IMR-90 (cell line): ENCODE data around the gene C16orf86. TPM values are rescaled to one million over a fixed set of nuclear protein-coding genes. Genes with fewer than 3 reads are reported as not detected.

Experiments
- ATAC-seq: fragments of 200-7000 bp; cut with Tn5 transposase; 2 replicates; pipeline ENCODE4 v1.9.1; 2020; ENCODE audit warnings: low read depth, mild to moderate bottlenecking, moderate library complexity
- BruUV-seq: library from RNA; stranded (reverse); fragments of 400-500 nt; replicated peaks from 2 replicates; lab custom pipeline; 2021; lab: Mats Ljungman, UMichigan
- CTCF ChIA-PET: fragments of 300-600 bp; formaldehyde crosslinking; extraction: SDS; loops from one replicate; lab custom pipeline; 2021; ENCODE audit warnings: antibody characterized with exemption; lab: Yijun Ruan, JAX
- POLR2A ChIA-PET: fragments of 300-600 bp; sonication (Branson Sonifier 250); formaldehyde crosslinking; loops from one replicate; lab custom pipeline; 2022; ENCODE audit warnings: antibody characterized with exemption; ENCODE audit not compliant: unreplicated experiment; lab: Charles Lee
- DNase-seq: peaks from one replicate; pipeline ENCODE4 v3.0.0; 2013
- H2AFZ ChIP-seq: replicated peaks from 2 replicates; pipeline ENCODE3; 2013; ENCODE audit warnings: low read length, mild to moderate bottlenecking; ENCODE audit not compliant: poor library complexity
- H2AK5ac ChIP-seq: 2 replicates; pipeline ENCODE4 v1.6.1; 2013; ENCODE audit warnings: low read depth, low read length, inconsistent platforms
- H2AK9ac ChIP-seq: replicated peaks from 2 replicates; pipeline ENCODE3; 2013; ENCODE audit warnings: mild to moderate bottlenecking, low read depth, low read length, moderate library complexity; ENCODE audit not compliant: poor library complexity
- H2BK120ac ChIP-seq: 2 replicates; pipeline ENCODE4 v1.6.1; 2013; ENCODE audit warnings: low read depth, low read length, inconsistent platforms
- H2BK15ac ChIP-seq: 3 replicates; pipeline ENCODE4 v1.6.1; 2013; ENCODE audit warnings: low read depth, low read length, inconsistent platforms
- H2BK20ac ChIP-seq: 2 replicates; pipeline ENCODE4 v1.6.1; 2013; ENCODE audit warnings: low read depth, mild to moderate bottlenecking, inconsistent platforms, low read length, moderate library complexity
- H2BK5ac ChIP-seq: 2 replicates; pipeline ENCODE4 v1.6.1; 2013; ENCODE audit warnings: mild to moderate bottlenecking, low read depth, low read length, inconsistent platforms; ENCODE audit not compliant: poor library complexity, severe bottlenecking
- H3K14ac ChIP-seq: replicated peaks from 2 replicates; pipeline ENCODE4 v1.6.1; 2013; ENCODE audit warnings: low read depth, low read length, inconsistent platforms
- H3K18ac ChIP-seq: 2 replicates; pipeline ENCODE4 v1.6.1; 2013; ENCODE audit warnings: low read depth, low read length, control low read depth
- H3K23ac ChIP-seq: 2 replicates; pipeline ENCODE4 v1.6.1; 2013; ENCODE audit warnings: low read depth, low read length, inconsistent platforms
- H3K27ac ChIP-seq: 2 replicates; pipeline ENCODE4 v1.5.1; 2013; ENCODE audit warnings: mild to moderate bottlenecking, control low read depth, low read length; ENCODE audit not compliant: insufficient read depth
- H3K27me3 ChIP-seq: 2 replicates; pipeline ENCODE4 v1.6.1; 2013; ENCODE audit warnings: low read length; ENCODE audit not compliant: control insufficient read depth, insufficient read depth
- H3K36me3 ChIP-seq: 2 replicates; pipeline ENCODE4 v1.6.1; 2013; ENCODE audit warnings: low read length, mixed read lengths; ENCODE audit not compliant: control insufficient read depth, insufficient read depth
- H3K4ac ChIP-seq: 2 replicates; pipeline ENCODE4 v1.6.1; 2013; ENCODE audit warnings: low read depth, low read length, inconsistent platforms
- H3K4me1 ChIP-seq: 2 replicates; pipeline ENCODE4 v1.6.1; 2013; ENCODE audit warnings: low read length, mixed read lengths; ENCODE audit not compliant: control insufficient read depth, insufficient read depth
- H3K4me2 ChIP-seq: 2 replicates; pipeline ENCODE4 v1.6.1; 2013; ENCODE audit warnings: low read depth, mild to moderate bottlenecking, control low read depth, low read length, moderate library complexity
- H3K4me3 ChIP-seq: 2 replicates; pipeline ENCODE4 v1.5.1; 2013; ENCODE audit warnings: low read depth, mild to moderate bottlenecking, control low read depth, low read length, moderate library complexity; ENCODE audit not compliant: insufficient read depth
- H3K56ac ChIP-seq: 2 replicates; pipeline ENCODE4 v1.6.1; 2013; ENCODE audit warnings: low read length, inconsistent platforms; ENCODE audit not compliant: insufficient read depth; ENCODE audit errors: extremely low read depth
- H3K79me1 ChIP-seq, 2 experiments: 2 replicates each; pipeline ENCODE4 v1.6.1; 2013; ENCODE audit warnings: low read length in 2 of 2, inconsistent platforms in 1 of 2, low read depth in 1 of 2
- H3K9ac ChIP-seq: 2 replicates; pipeline ENCODE4 v1.6.1; 2013; ENCODE audit warnings: low read depth, low read length, control low read depth
- H3K9me1 ChIP-seq: 2 replicates; pipeline ENCODE4 v1.6.1; 2013; ENCODE audit warnings: low read length, inconsistent platforms; ENCODE audit not compliant: insufficient read depth
- H3K9me3 ChIP-seq: 2 replicates; pipeline ENCODE4 v1.6.1; 2013; ENCODE audit warnings: low read length; ENCODE audit not compliant: control insufficient read depth, insufficient read depth
- H4K20me1 ChIP-seq: 2 replicates; pipeline ENCODE4 v1.6.1; 2013; ENCODE audit warnings: low read length, inconsistent platforms; ENCODE audit not compliant: insufficient read depth
- H4K5ac ChIP-seq: 2 replicates; pipeline ENCODE4 v1.6.1; 2013; ENCODE audit warnings: mild to moderate bottlenecking, low read depth, low read length, control low read depth
- H4K8ac ChIP-seq, 2 experiments: 2 replicates each; pipeline ENCODE4 v1.6.1; 2013; ENCODE audit warnings: low read depth in 2 of 2, low read length in 2 of 2, control low read depth in 1 of 2, inconsistent platforms in 1 of 2
- H4K91ac ChIP-seq: 2 replicates; pipeline ENCODE4 v1.6.1; 2013; ENCODE audit warnings: low read depth, low read length, inconsistent platforms; ENCODE audit not compliant: insufficient read depth
- CHD1 ChIP-seq: IDR thresholded peaks from 2 replicates; pipeline ENCODE4 v1.6.1; 2012; ENCODE audit warnings: low read depth, low read length, improper control_type of control experiment
- CTCF ChIP-seq: conservative IDR thresholded peaks from 2 replicates; pipeline ENCODE4 v1.5.1; 2012; ENCODE audit warnings: mild to moderate bottlenecking, low read depth, low read length, improper control_type of control experiment
- ELK1 ChIP-seq: fragments of 150-350 bp; IDR thresholded peaks from 2 replicates; pipeline ENCODE4 v1.6.1; 2016; ENCODE audit warnings: low read depth, mild to moderate bottlenecking, low read length, moderate library complexity, borderline replicate concordance
- FOS ChIP-seq: fragments of 150-350 bp; IDR thresholded peaks from 2 replicates; pipeline ENCODE4 v1.6.1; 2016; ENCODE audit warnings: low read depth, low read length
- MAFK ChIP-seq: IDR thresholded peaks from 2 replicates; pipeline ENCODE4 v1.6.1; 2012; ENCODE audit warnings: low read depth, low read length, improper control_type of control experiment
- MAZ ChIP-seq: IDR thresholded peaks from 2 replicates; pipeline ENCODE4 v1.6.1; 2012; ENCODE audit warnings: low read depth, mild to moderate bottlenecking, low read length, improper control_type of control experiment, moderate library complexity, borderline replicate concordance
- MXI1 ChIP-seq: IDR thresholded peaks from 2 replicates; pipeline ENCODE4 v1.6.1; 2012; ENCODE audit warnings: low read depth, mild to moderate bottlenecking, low read length, moderate library complexity, borderline replicate concordance
- NFE2L2 ChIP-seq: fragments of 150-350 bp; IDR thresholded peaks from 2 replicates; pipeline ENCODE4 v1.6.1; 2016; ENCODE audit warnings: low read depth, mild to moderate bottlenecking, low read length
- POLR2A ChIP-seq: IDR thresholded peaks from 2 replicates; pipeline ENCODE4 v1.6.1; 2012; ENCODE audit warnings: mild to moderate bottlenecking, low read depth, low read length
- RAD21 ChIP-seq: IDR thresholded peaks from 2 replicates; pipeline ENCODE4 v1.6.1; 2012; ENCODE audit warnings: low read length, improper control_type of control experiment
- RCOR1 ChIP-seq: IDR thresholded peaks from 2 replicates; pipeline ENCODE4 v1.6.1; 2012; ENCODE audit warnings: mild to moderate bottlenecking, low read length, improper control_type of control experiment; ENCODE audit not compliant: insufficient replicate concordance
- RFX5 ChIP-seq: IDR thresholded peaks from 2 replicates; pipeline ENCODE4 v1.8.0; 2012; ENCODE audit warnings: low read depth, mild to moderate bottlenecking, low read length, moderate library complexity
- SMC3 ChIP-seq: fragments of 150-350 bp; IDR thresholded peaks from 2 replicates; pipeline ENCODE4 v1.6.1; 2016; ENCODE audit warnings: low read depth, mild to moderate bottlenecking, antibody characterized with exemption, low read length, moderate library complexity
- WGBS, 2 experiments: methylation state at CpG; one replicate each; pipeline versions ENCODE4 v1.1.5 to v1.1.7; 2013; ENCODE audit warnings: missing lambda C conversion rate in 2 of 2; ENCODE audit not compliant: insufficient read length in 1 of 2; ENCODE audit errors: extremely low coverage in 2 of 2; 5-methylcytosine and 5-hydroxymethylcytosine counted together
- dilution Hi-C: fragments of 300-500 bp; cut with HindIII; formaldehyde crosslinking; loops from one replicate; pipeline ENCODE4 v1.14.3; 2018; ENCODE audit warnings: low sequenced_read_pairs; ENCODE audit not compliant: unreplicated experiment
- in situ Hi-C: fragments of 300-500 bp; cut with MboI; formaldehyde crosslinking; loops from 3 replicates; pipeline ENCODE4 v1.14.3; 2019; ENCODE audit warnings: low sequenced_read_pairs, inconsistent platforms, mixed read lengths
- intact Hi-C: fragments of 100-400 bp; cut with micrococcal nuclease; formaldehyde crosslinking; loops from 2 replicates; pipeline ENCODE4 v1.10.0; 2022
- polyA plus RNA-seq, 3 experiments: library from polyadenylated mRNA; depleted of rRNA; stranded (reverse); fragments of >200 nt; gene quantifications; 2 replicates each; pipeline ENCODE4 v1.2.3, GENCODE V29; 2012; ENCODE audit warnings: low replicate concordance in 1 of 3
- total RNA-seq: library from RNA; depleted of rRNA; stranded (reverse); fragments of >200 nt; gene quantifications from 2 replicates; pipeline ENCODE4 v1.2.3, GENCODE V29; 2012

The C16orf86 gene
- total and polyA plus RNA-seq, 2 of the 4 experiments (the other 2 are of a cell fraction), result 0.54 to 0.70 TPM

GRCh38 chr16:67659675-67660563 lies 6.7 kb upstream of the C16orf86 start, which contains the start of gene ACD:
Gene ACD (minus strand): TSS chr16:67660260. CDS start chr16:67660220, 40 bp downstream.
- Histone ChIP-seq H4K5ac (peak within 1 kb of the TSS; percentile 69), H3K4me3 (peak within 1 kb of the TSS; percentile 64), H3K4me1 (peaks cover 6% of the 10 kb centered on the region; the same call in 1 of the 2 replicates), H2BK20ac (peak within 1 kb of the TSS; percentile 2; the same call in 1 of the 2 replicates), H4K91ac (peak within 1 kb of the TSS; percentile 88), H2AK9ac (peak within 1 kb of the TSS; percentile 95), H4K20me1 (peaks cover 5% of the 10 kb centered on the region), H3K79me1 (peaks cover 6 to 20% of the 10 kb centered on the region in 2 experiments; a peak in 3 of 4 replicates), H4K8ac (peak within 1 kb of the TSS; percentile 87 to 95), H3K4me2 (peak within 1 kb of the TSS; percentile 93), H3K27me3 (no peaks in the 10 kb centered on the region), H3K9me3 (no peaks in the 10 kb centered on the region), H2AK5ac (peak within 1 kb of the TSS; percentile 87), H3K23ac (peak within 1 kb of the TSS; percentile 96), H3K56ac (peak within 1 kb of the TSS; percentile 24; the same call in 1 of the 2 replicates), H2BK15ac (peak within 1 kb of the TSS; percentile 59; the same call in 1 of the 3 replicates), H2BK5ac (peak within 1 kb of the TSS; percentile 63), H3K14ac (peak within 1 kb of the TSS; percentile 96), H3K9ac (peak within 1 kb of the TSS; percentile 67), H3K4ac (peak within 1 kb of the TSS; percentile 94), H3K18ac (peak within 1 kb of the TSS; percentile 28), H3K27ac (peak within 1 kb of the TSS; percentile 65), H2BK120ac (peak within 1 kb of the TSS; percentile 2; the same call in 1 of the 2 replicates), H3K36me3 (peaks cover 3% of the 10 kb centered on the region; the same call in 1 of the 2 replicates), H2AFZ (peak within 1 kb of the TSS; percentile 100), H3K9me1 (peaks cover 4% of the 10 kb centered on the region)
- in situ Hi-C loops (loop anchor here (10.0 kb wide), 1 partner anchor 135 kb away; the partner anchor contains the start of gene RIPOR1), dilution Hi-C loops (no loop called here), intact Hi-C loops (no loop called here)
- peak; percentile 84 for DNase-seq
- ChIA-PET CTCF (interaction anchor here (1.0 to 1.4 kb wide), 2 partner anchors 98 to 139 kb away, joined by 4 read pairs; partner anchors contain the start of gene CTCF), POLR2A (interaction anchor here (0.5 kb wide), 1 partner anchor 276 kb away, joined by 3 read pairs; no protein-coding TSS in a partner anchor)
- TSS peak; percentile 38 for BruUV-seq
- ATAC-seq, result peak; percentile 87
- TF ChIP-seq RAD21, result no peak
- peak; percentile 85; the same call in 1 of the 2 replicates for TF ChIP-seq MAZ
- TF ChIP-seq ELK1, result no peak
- TF ChIP-seq CTCF, result no peak
- no peak for TF ChIP-seq SMC3
- TF ChIP-seq RFX5, result no peak
- TF ChIP-seq FOS, result no peak
- no peak for TF ChIP-seq RCOR1
- TF ChIP-seq POLR2A, result peak; percentile 80
- TF ChIP-seq CHD1, result peak; percentile 69; the same call in 1 of the 2 replicates
- no peak for TF ChIP-seq MAFK
- peak; percentile 58; the same call in 1 of the 2 replicates for TF ChIP-seq MXI1
- no peak for TF ChIP-seq NFE2L2
- WGBS, 2 experiments, result 0% methylated on average over 43 of the region's 83 CpGs; no CpG with 5 or more reads in 1 of the 2 experiments
